HepG2 (cell line): ENCODE measurements around the gene SRP68. TPM values are rescaled to one million over a fixed set of nuclear protein-coding genes. Genes with fewer than 3 reads are reported as not detected.

ENCODE experiments used
- AGO2 ChIP-seq: fragments of 200-400 bp; formaldehyde crosslinking; optimal IDR thresholded peaks from 2 replicates; pipeline ENCODE3; 2017; ENCODE audit warnings: mild to moderate bottlenecking, low read depth, low read length, moderate library complexity
- BCL3 ChIP-seq: sonication (generic); formaldehyde crosslinking; IDR thresholded peaks from 2 replicates; pipeline ENCODE4 v1.5.1; 2020; ENCODE audit warnings: mild to moderate bottlenecking, missing genetic modification reagents, moderate library complexity
- BHLHE40 ChIP-seq: IDR thresholded peaks from 2 replicates; pipeline ENCODE4 v1.6.1; 2011; ENCODE audit warnings: low read length, improper control_type of control experiment
- BORCS8-MEF2B ChIP-seq: sonication (generic); formaldehyde crosslinking; IDR thresholded peaks from 2 replicates; pipeline ENCODE4 v1.8.0; 2022; ENCODE audit warnings: mild to moderate bottlenecking, missing genetic modification reagents
- ETV6 ChIP-seq: sonication (generic); formaldehyde crosslinking; conservative IDR thresholded peaks from 2 replicates; pipeline ENCODE4 v1.4.0; 2020; ENCODE audit warnings: missing genetic modification reagents
- EZH2 ChIP-seq: conservative IDR thresholded peaks from 2 replicates; pipeline ENCODE4 v1.6.1; 2012; ENCODE audit warnings: mild to moderate bottlenecking, low read depth, low read length, moderate library complexity
- FOXP4 ChIP-seq: sonication (generic); formaldehyde crosslinking; IDR thresholded peaks from 2 replicates; pipeline ENCODE4 v1.4.0; 2020; ENCODE audit warnings: missing genetic modification reagents
- HES4 ChIP-seq: sonication (generic); formaldehyde crosslinking; IDR thresholded peaks from 2 replicates; pipeline ENCODE4 v1.9.0; 2021; ENCODE audit warnings: mild to moderate bottlenecking, missing genetic modification reagents, borderline replicate concordance
- HNRNPL ChIP-seq: fragments of 200-400 bp; formaldehyde crosslinking; IDR thresholded peaks from 2 replicates; pipeline ENCODE4 v1.6.1; 2017; ENCODE audit warnings: mild to moderate bottlenecking, low read depth, low read length
- KLF12 ChIP-seq: sonication (generic); formaldehyde crosslinking; IDR thresholded peaks from 2 replicates; pipeline ENCODE4 v1.4.0; 2020; ENCODE audit warnings: missing genetic modification reagents, borderline replicate concordance
- MTF2 ChIP-seq: sonication (generic); formaldehyde crosslinking; IDR thresholded peaks from 2 replicates; pipeline ENCODE4 v1.5.0; 2020; ENCODE audit warnings: missing genetic modification reagents, borderline replicate concordance
- NCOA5 ChIP-seq: sonication (generic); formaldehyde crosslinking; IDR thresholded peaks from 2 replicates; pipeline ENCODE4 v1.4.0; 2020; ENCODE audit warnings: missing genetic modification reagents
- NFKB2 ChIP-seq: sonication (generic); formaldehyde crosslinking; IDR thresholded peaks from 2 replicates; pipeline ENCODE4 v1.4.0; 2020; ENCODE audit warnings: missing genetic modification reagents, borderline replicate concordance
- NR3C1 ChIP-seq: sonication (generic); formaldehyde crosslinking; IDR thresholded peaks from 2 replicates; pipeline ENCODE4 v1.4.0; 2020; ENCODE audit warnings: missing genetic modification reagents
- PCBP1 ChIP-seq: fragments of 200-400 bp; formaldehyde crosslinking; IDR thresholded peaks from 2 replicates; pipeline ENCODE4 v1.6.1; 2017; ENCODE audit warnings: mild to moderate bottlenecking, low read depth, low read length, borderline replicate concordance
- RCOR2 ChIP-seq: IDR thresholded peaks from 2 replicates; pipeline ENCODE4 v1.6.1; 2016; ENCODE audit warnings: missing biosample characterization, missing genetic modification reagents
- SP4 ChIP-seq: sonication (generic); formaldehyde crosslinking; IDR thresholded peaks from 2 replicates; pipeline ENCODE4 v1.8.1; 2023; ENCODE audit warnings: mild to moderate bottlenecking, missing genetic modification reagents
- TEAD2 ChIP-seq: sonication (generic); formaldehyde crosslinking; IDR thresholded peaks from 2 replicates; pipeline ENCODE4 v1.9.0; 2021; ENCODE audit warnings: missing genetic modification reagents
- THAP9 ChIP-seq: sonication (generic); formaldehyde crosslinking; IDR thresholded peaks from 2 replicates; pipeline ENCODE4; 2020; ENCODE audit warnings: missing genetic modification reagents, mild to moderate bottlenecking, borderline replicate concordance
- U2AF2 ChIP-seq: fragments of 200-400 bp; formaldehyde crosslinking; IDR thresholded peaks from 2 replicates; pipeline ENCODE4 v1.6.1; 2017; ENCODE audit warnings: low read depth, mild to moderate bottlenecking, low read length
- ZNF274 ChIP-seq: sonication (generic); formaldehyde crosslinking; IDR thresholded peaks from 2 replicates; pipeline ENCODE4 v1.5.1; 2020; ENCODE audit warnings: mild to moderate bottlenecking, missing genetic modification reagents
- ZNF530 ChIP-seq: sonication (generic); formaldehyde crosslinking; IDR thresholded peaks from 2 replicates; pipeline ENCODE4 v1.5.0; 2020; ENCODE audit warnings: low read depth, mild to moderate bottlenecking, missing genetic modification reagents
- ZNF614 ChIP-seq: IDR thresholded peaks from 2 replicates; pipeline ENCODE4 v1.6.1; 2018; ENCODE audit warnings: missing biosample characterization, missing genetic modification reagents, inconsistent platforms, borderline replicate concordance
- ZNF749 ChIP-seq: sonication (generic); formaldehyde crosslinking; IDR thresholded peaks from 2 replicates; pipeline ENCODE4 v1.8.0; 2022; ENCODE audit warnings: mild to moderate bottlenecking, missing genetic modification reagents, moderate library complexity, borderline replicate concordance
- ZNF761 ChIP-seq: sonication (generic); formaldehyde crosslinking; conservative IDR thresholded peaks from 2 replicates; pipeline ENCODE4 v1.4.0; 2020; ENCODE audit warnings: mild to moderate bottlenecking, missing genetic modification reagents
- ZNF773 ChIP-seq: sonication (generic); formaldehyde crosslinking; IDR thresholded peaks from 2 replicates; pipeline ENCODE4 v1.4.0; 2020; ENCODE audit warnings: missing genetic modification reagents, borderline replicate concordance
- polyA plus RNA-seq, 8 experiments: library from polyadenylated mRNA; depleted of rRNA in 3 of 8; stranded (reverse) in 7 of 8; unstranded in 1 of 8; fragments of >200 nt; fragmentation: Illumina TruSeq in 4 of 8; extraction: Trizol in 4 of 8; gene quantifications; 2 replicates each; pipeline versions ENCODE4 v1.2.1 to v1.2.3, GENCODE V29; 2011 to 2016; ENCODE audit warnings: low read depth in 4 of 8, missing spikeins in 1 of 8, mixed read lengths in 1 of 8; ENCODE audit not compliant: insufficient read depth in 1 of 8
- total RNA-seq, 5 experiments: library from RNA; depleted of rRNA; stranded (reverse); fragments of >200 nt; fragmentation: Illumina TruSeq; extraction: Trizol; gene quantifications; 2 replicates each; pipeline ENCODE4 v1.2.3, GENCODE V29; 2016; ENCODE audit warnings: low read depth in 1 of 5

Gene SRP68
- total and polyA plus RNA-seq, 2 of the 13 experiments (the other 11 are each of a cell fraction or from before 2014, with no cell fraction given): 39.8 to 74.3 TPM

GRCh38 chr17:76027159-76027839, 45.0 kb downstream of the SRP68 start, which contains the start of gene EVPL (continued):
- TF ChIP-seq KLF12 (peak; percentile 86), ZNF614 (CRISPR knock-in tag) (no peak), HES4 (CRISPR knock-in tag) (no peak), ZNF761 (CRISPR knock-in tag) (no peak), RCOR2 (CRISPR knock-in tag) (no peak), SP4 (CRISPR knock-in tag) (peak; percentile 83), BORCS8-MEF2B (CRISPR knock-in tag) (peak; percentile 60; the same call in 1 of the 2 replicates), ZNF530 (CRISPR knock-in tag) (no peak), ZNF274 (0 out of 2 replicates have a peak, but pooled peaks have one; percentile 5), BHLHE40 (no peak), TEAD2 (CRISPR knock-in tag) (no peak), THAP9 (CRISPR knock-in tag) (peak; percentile 13; the same call in 1 of the 2 replicates), NR3C1 (CRISPR knock-in tag) (no peak), EZH2 (no peak), HNRNPL (peak; percentile 93), MTF2 (no peak), AGO2 (no peak), NCOA5 (CRISPR knock-in tag) (no peak), ZNF749 (no peak), ETV6 (CRISPR knock-in tag) (no peak), FOXP4 (CRISPR knock-in tag) (no peak), NFKB2 (CRISPR knock-in tag) (peak; percentile 65; the same call in 1 of the 2 replicates), U2AF2 (no peak), ZNF773 (no peak), PCBP1 (no peak), BCL3 (CRISPR knock-in tag) (no peak)
